Neural cell (in vitro differentiated cells): ENCODE results near the gene PMEL. TPM values are rescaled to one million over a fixed set of nuclear protein-coding genes. Genes with fewer than 3 reads are reported as not detected.

Experiments used
- H2AFZ ChIP-seq: fragments of 200-600, 300-800 bp; sonication (generic), shearing (Covaris generic); 2 replicates; pipeline ENCODE4 v1.6.0; 2014; ENCODE audit warnings: low read depth, mild to moderate bottlenecking, antibody characterized with exemption, low read length, moderate library complexity
- H3F3A ChIP-seq: fragments of 200-600 bp; shearing (Covaris generic); 2 replicates; pipeline ENCODE4 v1.6.1; 2016; ENCODE audit warnings: mild to moderate bottlenecking, moderate library complexity, mixed read lengths, antibody characterized with exemption, low read length; ENCODE audit not compliant: insufficient read depth, poor library complexity, severe bottlenecking
- H3K27ac ChIP-seq: fragments of 200-600, 300-800 bp; sonication (generic), shearing (Covaris generic); 2 replicates; pipeline ENCODE4 v1.5.1; 2014; ENCODE audit warnings: mild to moderate bottlenecking, low read length, moderate library complexity
- H3K27me3 ChIP-seq: fragments of 300-800, 200-600 bp; sonication (generic), shearing (Covaris generic); 2 replicates; pipeline ENCODE4 v1.6.0; 2014; ENCODE audit warnings: mild to moderate bottlenecking, low read depth, low read length, moderate library complexity; ENCODE audit not compliant: insufficient read depth
- H3K36me3 ChIP-seq: fragments of 300-800, 200-600 bp; sonication (generic), shearing (Covaris generic); 2 replicates; pipeline ENCODE4 v1.5.1; 2014; ENCODE audit warnings: mild to moderate bottlenecking, antibody characterized with exemption, low read length, moderate library complexity; ENCODE audit not compliant: insufficient read depth
- H3K4me2 ChIP-seq: fragments of 300-800, 200-600 bp; sonication (generic), shearing (Covaris generic); 2 replicates; pipeline ENCODE4 v1.6.0; 2014; ENCODE audit warnings: mild to moderate bottlenecking, low read length
- H3K4me3 ChIP-seq: fragments of 300-800, 200-600 bp; sonication (generic), shearing (Covaris generic); 2 replicates; pipeline ENCODE4 v1.5.1; 2014; ENCODE audit warnings: mild to moderate bottlenecking, low read length, moderate library complexity
- H3K79me2 ChIP-seq: fragments of 200-600 bp; shearing (Covaris generic); replicated peaks from 2 replicates; pipeline ENCODE4 v1.6.0; 2014; ENCODE audit warnings: mild to moderate bottlenecking, low read length, moderate library complexity; ENCODE audit not compliant: insufficient read depth
- H3K9ac ChIP-seq: fragments of 300-800, 200-600 bp; sonication (generic), shearing (Covaris generic); 2 replicates; pipeline ENCODE4 v1.6.1; 2016; ENCODE audit warnings: mild to moderate bottlenecking, low read length, mixed read lengths
- H3K9me2 ChIP-seq: fragments of 200-600 bp; shearing (Covaris generic); 2 replicates; pipeline ENCODE4 v1.6.1; 2016; ENCODE audit warnings: mild to moderate bottlenecking, low read length, mixed read lengths; ENCODE audit not compliant: insufficient read depth
- H3K9me3 ChIP-seq: fragments of 200-600, 300-800 bp; sonication (generic), shearing (Covaris generic); 2 replicates; pipeline ENCODE4 v1.6.1; 2016; ENCODE audit warnings: mild to moderate bottlenecking, mixed run types, low read length, moderate library complexity, mixed read lengths
- H4K20me1 ChIP-seq: fragments of 200-600 bp; shearing (Covaris generic); 2 replicates; pipeline ENCODE4 v1.6.1; 2016; ENCODE audit warnings: mild to moderate bottlenecking, mixed run types; ENCODE audit not compliant: insufficient read depth
- CTCF ChIP-seq: fragments of 450-650 bp; IDR thresholded peaks from 2 replicates; pipeline ENCODE4 v1.5.1; 2014; ENCODE audit warnings: antibody characterized with exemption, mild to moderate bottlenecking, moderate library complexity; ENCODE audit not compliant: poor library complexity, severe bottlenecking
- EP300 ChIP-seq: fragments of 450-650 bp; conservative IDR thresholded peaks from 2 replicates; pipeline ENCODE4 v1.6.1; 2014; ENCODE audit warnings: antibody characterized with exemption, mild to moderate bottlenecking, moderate library complexity; ENCODE audit not compliant: poor library complexity, severe bottlenecking
- EZH2 ChIP-seq: fragments of 200-600, 300-800 bp; shearing (Covaris generic), sonication (generic); IDR thresholded peaks from 2 replicates; pipeline ENCODE4 v1.6.1; 2014; ENCODE audit warnings: antibody characterized with exemption, low read length, borderline replicate concordance, mild to moderate bottlenecking; ENCODE audit not compliant: insufficient read depth, poor library complexity, severe bottlenecking
- MXI1 ChIP-seq: fragments of 450-650 bp; conservative IDR thresholded peaks from 2 replicates; pipeline ENCODE4 v1.6.1; 2014; ENCODE audit warnings: antibody characterized with exemption, mild to moderate bottlenecking; ENCODE audit not compliant: poor library complexity, severe bottlenecking
- POLR2AphosphoS5 ChIP-seq: IDR thresholded peaks from 2 replicates; pipeline ENCODE4 v1.6.1; 2012
- RAD21 ChIP-seq: fragments of 450-650 bp; conservative IDR thresholded peaks from 2 replicates; pipeline ENCODE4 v1.6.1; 2014; ENCODE audit warnings: antibody characterized with exemption, mild to moderate bottlenecking, moderate library complexity
- REST ChIP-seq: IDR thresholded peaks from 2 replicates; pipeline ENCODE4 v1.6.1; 2012; ENCODE audit warnings: borderline replicate concordance
- SMC3 ChIP-seq: fragments of 450-650 bp; conservative IDR thresholded peaks from 2 replicates; pipeline ENCODE4 v1.6.1; 2014; ENCODE audit warnings: antibody characterized with exemption, mild to moderate bottlenecking, moderate library complexity; ENCODE audit not compliant: poor library complexity
- TAF1 ChIP-seq: IDR thresholded peaks from 2 replicates; pipeline ENCODE4 v1.6.1; 2012; ENCODE audit warnings: low read depth
- polyA plus RNA-seq: library from polyadenylated mRNA; depleted of rRNA; stranded (reverse); fragments of >200 nt; gene quantifications from 2 replicates; pipeline ENCODE4 v1.2.3, GENCODE V29; 2014

Gene PMEL
- polyA plus RNA-seq, 1 donor from 2014 or later: not detected

GRCh38 chr12:55906056-55906455 is 59.8 kb downstream of the PMEL start:
- no peaks in the 10 kb centered on the region for H3K9me2 ChIP-seq
- H3K36me3 ChIP-seq: no peaks in the 10 kb centered on the region
- no peaks in the 10 kb centered on the region for H3F3A ChIP-seq
- H2AFZ ChIP-seq: no peak overlapping the region
- TF ChIP-seq POLR2AphosphoS5 (no peak), EZH2 (no peak), REST (no peak), CTCF (no peak), RAD21 (no peak), TAF1 (no peak), MXI1 (no peak), EP300 (no peak), SMC3 (no peak)
- no peak overlapping the region for H3K27ac ChIP-seq
- H3K4me3 ChIP-seq: no peak overlapping the region
- no peaks in the 10 kb centered on the region for H4K20me1 ChIP-seq
- no peaks in the 10 kb centered on the region for H3K27me3 ChIP-seq
- no peak overlapping the region for H3K9ac ChIP-seq
- no peaks in the 10 kb centered on the region for H3K79me2 ChIP-seq
- no peaks in the 10 kb centered on the region for H3K9me3 ChIP-seq
- H3K4me2 ChIP-seq: no peak overlapping the region

Other genes with a start within 250 kb of the PMEL start
- 217 and 261 TPM in 2 replicates for gene BLOC1S1, start 250.0 kb downstream of the PMEL start, polyA plus RNA-seq
- 3.4 and 6.6 TPM in 2 replicates for gene RDH5, start 245.6 kb downstream of the PMEL start, polyA plus RNA-seq
- gene CD63, start 237.0 kb downstream of the PMEL start, polyA plus RNA-seq: 217 and 246 TPM in 2 replicates
- 14.7 and 16.0 TPM in 2 replicates for gene GDF11, start 222.9 kb downstream of the PMEL start, polyA plus RNA-seq
- gene SARNP, start 148.3 kb downstream of the PMEL start, polyA plus RNA-seq: 245 and 332 TPM in 2 replicates
- gene ORMDL2, start 148.0 kb downstream of the PMEL start, polyA plus RNA-seq: 6.1 and 11.5 TPM in 2 replicates
- 45.0 and 46.4 TPM in 2 replicates for gene DNAJC14, start 136.5 kb downstream of the PMEL start, polyA plus RNA-seq
- not detected in 2 replicates for gene MMP19, start 123.1 kb downstream of the PMEL start, polyA plus RNA-seq
- gene PYM1, start 38.1 kb downstream of the PMEL start, polyA plus RNA-seq: 45.7 and 49.3 TPM in 2 replicates
- 1.1 and 1.2 TPM in 2 replicates for gene DGKA, start 34.9 kb downstream of the PMEL start, polyA plus RNA-seq
- gene CDK2, start 788 bp upstream of the PMEL start, polyA plus RNA-seq: 2.3 and 2.6 TPM in 2 replicates
- 39.6 and 43.9 TPM in 2 replicates for gene RAB5B, start 8.0 kb upstream of the PMEL start, polyA plus RNA-seq
- gene SUOX, start 31.2 kb upstream of the PMEL start, polyA plus RNA-seq: 13.1 and 20.4 TPM in 2 replicates
- gene IKZF4, start 55.0 kb upstream of the PMEL start, polyA plus RNA-seq: 4.8 and 5.0 TPM in 2 replicates
- gene RPS26, start 75.9 kb upstream of the PMEL start, polyA plus RNA-seq: 598 and 686 TPM in 2 replicates
- 0.58 and 0.78 TPM in 2 replicates for gene ERBB3, start 114.1 kb upstream of the PMEL start, polyA plus RNA-seq
- gene PA2G4, start 138.5 kb upstream of the PMEL start, polyA plus RNA-seq: 109 and 115 TPM in 2 replicates
- gene RPL41, start 150.6 kb upstream of the PMEL start, polyA plus RNA-seq: 1,970 and 2,186 TPM in 2 replicates
- gene ZC3H10, start 152.2 kb upstream of the PMEL start, polyA plus RNA-seq: 6.7 and 11.3 TPM in 2 replicates
- gene ESYT1, start 162.2 kb upstream of the PMEL start, polyA plus RNA-seq: 19.6 and 25.1 TPM in 2 replicates
- gene MYL6B, start 186.5 kb upstream of the PMEL start, polyA plus RNA-seq: 369 and 376 TPM in 2 replicates
- 2,918 and 3,234 TPM in 2 replicates for gene MYL6, start 192.3 kb upstream of the PMEL start, polyA plus RNA-seq
- gene SMARCC2, start 223.4 kb upstream of the PMEL start, polyA plus RNA-seq: 85.6 and 93.2 TPM in 2 replicates